Activated naive CD4-positive, alpha-beta T cell treated with anti-CD3 and anti-CD28 coated beads, Interleukin-2, amount 50 U/mL, for 24 hours (primary cell): ENCODE data around the gene PTPRE.

ENCODE experiments used
- H3K27ac Mint-ChIP-seq: one replicate; pipeline ENCODE4 v1.8.0; 2021; ENCODE audit warnings: mild to moderate bottlenecking, mixed read lengths
- H3K27me3 Mint-ChIP-seq: one replicate; pipeline ENCODE4 v1.8.0; 2021; ENCODE audit warnings: mixed read lengths
- H3K36me3 Mint-ChIP-seq: one replicate; pipeline ENCODE4 v1.8.0; 2021; ENCODE audit warnings: mixed read lengths
- H3K4me1 Mint-ChIP-seq: one replicate; pipeline ENCODE4 v1.8.0; 2021; ENCODE audit warnings: mixed read lengths
- H3K4me3 Mint-ChIP-seq: one replicate; pipeline ENCODE4 v1.8.0; 2021; ENCODE audit warnings: mild to moderate bottlenecking, mixed read lengths
- H3K9me3 Mint-ChIP-seq: one replicate; pipeline ENCODE4 v1.8.0; 2021; ENCODE audit warnings: mixed read lengths

The PTPRE gene

DNA sequence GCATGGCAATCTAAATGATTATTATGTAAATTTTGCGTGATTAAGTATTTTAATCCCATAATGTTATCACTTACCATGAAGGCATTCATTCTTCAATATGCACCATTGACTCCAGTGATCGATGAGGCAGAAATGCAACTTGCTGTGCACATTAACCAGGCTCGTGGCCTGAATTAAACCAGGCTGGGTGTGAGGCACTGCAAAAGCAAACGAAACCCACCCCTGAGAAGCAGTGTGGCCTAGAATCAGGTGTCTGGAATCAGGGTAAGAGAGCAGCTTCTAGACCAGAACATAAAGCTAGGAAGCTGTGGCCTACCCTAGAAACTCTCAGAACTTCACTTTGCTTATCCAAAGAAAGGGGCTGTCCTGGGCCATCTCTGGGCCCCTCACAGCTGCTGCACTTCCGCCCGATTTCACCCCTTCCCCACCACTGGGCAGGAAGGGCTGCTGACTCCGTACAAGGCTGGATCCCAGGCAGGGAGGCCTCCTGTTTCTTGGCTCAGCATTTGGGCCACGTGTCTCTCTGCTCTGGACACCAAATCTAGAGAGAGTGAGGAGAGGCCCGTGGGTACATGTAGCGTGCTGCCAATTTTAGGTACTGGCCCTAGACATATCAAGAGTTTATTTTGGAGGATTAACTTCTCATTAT lies 4.4 kb downstream of the PTPRE start:
- H3K27ac Mint-ChIP-seq = no peak overlapping the region
- H3K4me3 Mint-ChIP-seq = no peak overlapping the region
- no peaks in the 10 kb centered on the region for H3K9me3 Mint-ChIP-seq
- peaks cover 12% of the 10 kb centered on the region for H3K27me3 Mint-ChIP-seq
- no peaks in the 10 kb centered on the region for H3K4me1 Mint-ChIP-seq
- H3K36me3 Mint-ChIP-seq = no peaks in the 10 kb centered on the region

- no peaks in the 10 kb centered on the region for H3K4me1 Mint-ChIP-seq
- H3K36me3 Mint-ChIP-seq = no peaks in the 10 kb centered on the region
- H3K9me3 Mint-ChIP-seq = no peaks in the 10 kb centered on the region
- no peak overlapping the region for H3K4me3 Mint-ChIP-seq
- H3K27me3 Mint-ChIP-seq = peaks cover 11% of the 10 kb centered on the region
- H3K27ac Mint-ChIP-seq = no peak overlapping the region
These were observed 5.0 kb downstream of the PTPRE start for GRCh38 chr10:127911867-127912257.

DNA sequence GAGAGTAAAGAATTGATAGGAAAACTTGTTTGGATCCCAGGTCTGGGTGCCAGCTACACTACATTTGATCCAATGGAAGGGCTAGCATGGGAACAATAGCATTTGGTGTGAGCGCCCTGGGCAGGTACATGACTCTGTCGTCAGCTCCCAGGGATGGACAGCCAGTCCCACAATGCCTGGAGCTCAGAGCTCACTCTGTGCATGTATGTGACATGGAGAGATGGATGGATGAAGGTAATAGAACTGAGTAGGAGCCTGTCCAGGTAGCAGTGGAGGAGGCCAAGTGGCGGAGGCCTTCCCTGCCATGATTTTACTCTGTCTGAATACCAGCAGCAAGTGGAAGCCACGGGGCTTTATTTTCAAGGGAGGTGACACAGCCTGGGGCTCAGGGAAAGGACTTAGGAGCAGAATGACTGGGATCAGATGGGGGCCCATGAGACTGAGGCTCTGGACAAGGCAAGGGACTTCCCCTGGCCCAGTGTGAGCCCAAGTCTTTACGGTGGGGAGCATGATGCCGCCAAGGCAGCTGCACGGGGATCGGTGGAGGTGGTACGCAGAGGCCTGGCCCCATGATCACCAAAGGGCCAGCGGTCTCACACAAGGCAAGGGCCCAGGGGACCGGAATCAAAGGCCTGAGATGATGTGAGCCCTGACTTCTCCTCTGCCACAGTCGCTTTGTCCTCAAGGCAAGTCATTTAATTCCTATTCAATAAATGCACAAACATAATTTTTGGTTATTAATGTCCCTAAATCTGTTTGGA lies 5.9 kb downstream of the PTPRE start:
- no peaks in the 10 kb centered on the region for H3K4me1 Mint-ChIP-seq
- H3K9me3 Mint-ChIP-seq = no peaks in the 10 kb centered on the region
- H3K4me3 Mint-ChIP-seq = no peak overlapping the region
- no peak overlapping the region for H3K27ac Mint-ChIP-seq
- H3K27me3 Mint-ChIP-seq = peaks cover 11% of the 10 kb centered on the region
- no peaks in the 10 kb centered on the region for H3K36me3 Mint-ChIP-seq

- no peaks in the 10 kb centered on the region for H3K4me1 Mint-ChIP-seq
- H3K36me3 Mint-ChIP-seq = no peaks in the 10 kb centered on the region
- peaks cover 8% of the 10 kb centered on the region for H3K27me3 Mint-ChIP-seq
These were observed 6.5 kb downstream of the PTPRE start for GRCh38 chr10:127913368-127913759.

DNA sequence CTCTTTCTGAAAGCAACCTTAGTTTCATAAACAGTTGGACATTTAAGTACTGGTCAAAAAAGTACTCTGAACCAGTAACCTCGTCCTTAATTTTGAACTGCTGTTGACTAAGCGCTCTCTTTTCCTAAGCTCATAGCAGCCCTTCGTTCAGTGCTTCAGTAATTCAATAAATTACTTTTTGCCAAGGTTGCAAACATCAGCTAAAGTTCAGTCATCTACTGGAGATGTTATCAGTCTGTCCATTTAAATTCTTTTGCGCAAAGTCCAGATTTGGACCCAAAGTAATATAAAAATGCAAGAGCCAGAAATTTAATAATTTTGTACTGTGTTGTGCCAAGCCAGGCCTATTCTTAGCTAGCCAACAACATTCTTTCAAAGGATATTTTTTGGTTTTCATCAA lies 8.4 kb downstream of the PTPRE start:
- H3K4me3 Mint-ChIP-seq = no peak overlapping the region
- H3K9me3 Mint-ChIP-seq = no peaks in the 10 kb centered on the region
- H3K36me3 Mint-ChIP-seq = no peaks in the 10 kb centered on the region
- no peaks in the 10 kb centered on the region for H3K27me3 Mint-ChIP-seq
- no peaks in the 10 kb centered on the region for H3K4me1 Mint-ChIP-seq
- no peak overlapping the region for H3K27ac Mint-ChIP-seq

More at GRCh38 chr10:127913368-127913759, 6.5 kb downstream of the PTPRE start:
- no peaks in the 10 kb centered on the region for H3K9me3 Mint-ChIP-seq
- no peak overlapping the region for H3K4me3 Mint-ChIP-seq
- no peak overlapping the region for H3K27ac Mint-ChIP-seq

DNA sequence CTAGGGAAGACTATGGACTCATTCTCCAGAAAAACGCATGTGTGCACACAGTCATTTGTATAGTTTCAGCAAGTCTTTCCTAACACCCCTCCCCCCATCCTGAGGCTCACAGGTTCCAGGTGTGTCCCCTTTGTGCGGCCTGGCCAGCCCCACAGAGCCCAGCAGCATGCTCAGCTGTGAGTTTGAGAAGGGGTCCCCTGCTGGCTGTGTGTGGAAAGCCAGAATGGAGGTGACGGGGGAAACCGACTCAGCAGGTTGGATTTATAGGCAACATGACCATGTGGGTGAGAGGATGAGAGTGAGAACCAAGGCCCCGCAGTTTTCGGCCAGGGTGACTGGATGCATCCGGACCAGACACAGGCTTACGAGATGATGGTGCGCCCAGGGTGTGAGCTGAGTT lies 9.9 kb downstream of the PTPRE start:
- Mint-ChIP-seq H3K36me3 (no peaks in the 10 kb centered on the region), H3K27me3 (no peaks in the 10 kb centered on the region), H3K4me3 (no peak overlapping the region), H3K4me1 (no peaks in the 10 kb centered on the region), H3K9me3 (no peaks in the 10 kb centered on the region), H3K27ac (no peak overlapping the region)

GRCh38 chr10:127918572-127918971 lies 11.7 kb downstream of the PTPRE start:
- H3K27me3 Mint-ChIP-seq = no peaks in the 10 kb centered on the region
- no peaks in the 10 kb centered on the region for H3K36me3 Mint-ChIP-seq
- no peak overlapping the region for H3K27ac Mint-ChIP-seq
- no peak overlapping the region for H3K4me3 Mint-ChIP-seq
- no peaks in the 10 kb centered on the region for H3K4me1 Mint-ChIP-seq
- H3K9me3 Mint-ChIP-seq = no peaks in the 10 kb centered on the region

DNA sequence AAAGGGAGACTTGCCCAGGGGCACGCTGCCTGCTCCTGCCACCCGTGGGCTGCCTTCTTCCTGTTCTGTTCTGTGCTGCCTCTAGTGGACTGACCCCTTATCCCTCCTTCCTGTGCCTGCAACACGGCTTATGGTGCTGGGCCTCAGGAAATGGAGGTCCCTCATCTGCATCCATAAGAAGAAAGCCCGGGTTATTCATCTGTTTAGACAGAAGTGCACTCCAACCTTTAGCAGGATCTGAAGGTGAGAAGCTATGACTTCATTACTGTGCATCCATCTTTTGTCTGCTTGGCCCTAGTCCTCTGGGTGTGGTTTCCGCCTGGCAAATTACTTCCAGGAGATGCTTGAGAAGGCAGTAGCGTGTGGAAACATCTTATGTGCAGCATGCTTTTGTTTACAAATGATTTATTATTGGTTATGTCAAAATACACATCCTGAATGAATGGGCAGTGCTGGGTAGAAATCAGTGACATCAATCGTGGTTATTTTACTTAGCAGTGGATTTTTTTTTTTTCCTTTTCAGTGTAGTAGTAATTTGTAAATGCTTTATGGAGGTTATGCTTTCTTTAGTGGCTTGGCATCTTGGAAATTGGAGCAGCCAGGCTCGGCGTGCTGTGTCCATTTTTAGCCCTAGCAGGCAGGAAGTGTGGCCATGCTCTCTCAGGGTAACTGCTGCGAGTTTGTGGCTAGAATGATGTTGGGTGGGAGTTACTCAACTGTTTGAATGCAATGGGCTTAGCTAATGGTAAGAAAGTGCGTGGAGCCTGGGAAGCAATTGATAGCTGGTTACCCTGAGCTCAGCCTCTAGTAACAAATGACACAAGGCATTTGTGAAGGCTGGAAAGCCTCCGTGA lies 12.7 kb downstream of the PTPRE start:
- Mint-ChIP-seq H3K4me1 (no peaks in the 10 kb centered on the region), H3K36me3 (no peaks in the 10 kb centered on the region), H3K4me3 (no peak overlapping the region), H3K27me3 (no peaks in the 10 kb centered on the region), H3K9me3 (no peaks in the 10 kb centered on the region), H3K27ac (no peak overlapping the region)

DNA sequence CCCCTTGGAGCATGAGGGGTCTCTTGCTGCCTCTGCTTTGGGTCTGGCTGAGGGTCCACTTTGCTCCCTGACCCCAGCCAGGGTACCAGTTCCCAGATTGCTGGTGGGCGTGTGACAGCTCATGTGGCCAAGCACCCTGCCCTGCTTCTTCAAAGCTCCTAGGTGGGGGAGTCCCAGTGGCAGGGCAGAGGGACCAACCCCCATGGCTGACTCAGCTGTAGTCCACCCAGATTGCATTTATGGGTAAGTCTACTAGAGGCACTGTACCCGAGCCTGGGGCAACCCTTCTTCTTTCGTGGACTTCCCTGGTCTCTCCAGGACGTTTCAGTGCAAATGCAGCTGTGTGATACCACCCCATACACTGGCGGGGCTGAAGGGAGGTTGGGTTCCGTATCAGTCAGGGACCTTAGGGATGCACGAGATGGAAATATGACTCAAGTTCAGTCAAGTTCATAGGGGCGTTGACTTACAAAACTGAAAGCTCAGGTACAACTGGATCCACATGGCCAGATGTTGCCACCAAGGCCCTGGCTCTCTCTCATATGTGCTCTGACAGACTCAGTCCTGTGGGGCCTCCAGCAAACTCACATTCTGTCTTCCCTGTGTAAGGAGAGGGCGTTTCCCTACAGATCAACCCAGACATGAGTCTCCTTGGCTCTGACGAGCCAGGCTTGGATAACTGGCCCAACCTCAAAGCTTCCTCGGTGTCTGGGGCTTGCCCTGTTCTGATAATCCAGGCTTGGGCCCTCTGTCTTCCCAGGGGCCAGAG lies 13.6 kb downstream of the PTPRE start:
- Mint-ChIP-seq H3K4me1 (no peaks in the 10 kb centered on the region), H3K4me3 (no peak overlapping the region)

DNA sequence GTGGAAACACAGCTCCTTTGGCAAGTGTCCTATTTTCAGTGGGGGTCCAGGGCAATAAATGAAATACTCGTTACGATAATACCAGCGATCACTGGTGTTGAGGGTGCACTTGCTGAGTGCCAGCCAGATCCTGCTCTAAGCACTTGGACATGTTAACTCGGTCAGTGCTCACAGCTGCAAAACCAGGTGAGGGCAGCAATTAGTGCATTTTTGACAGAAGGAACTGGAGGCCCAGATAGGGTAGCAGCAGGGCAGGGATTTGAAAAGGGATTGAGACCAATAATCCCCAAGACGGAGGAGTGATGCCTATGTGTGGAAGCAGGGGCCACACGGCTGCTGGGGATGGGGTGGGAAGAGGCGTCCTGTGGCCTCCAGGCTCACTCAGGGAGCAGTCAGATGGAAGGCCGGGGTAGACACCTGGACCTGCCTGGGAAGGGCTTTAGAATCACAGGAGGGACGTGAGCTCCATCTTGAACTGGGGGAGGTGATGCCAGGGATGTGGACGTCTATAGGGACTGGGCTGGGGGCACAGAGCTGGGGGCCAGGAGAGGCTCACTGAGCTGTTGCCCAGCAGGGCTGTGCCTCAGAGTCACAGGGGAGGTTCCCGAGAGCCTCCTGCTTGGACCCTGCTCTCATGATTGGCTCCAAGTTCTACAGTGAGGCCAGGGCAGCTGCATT lies 14.3 kb downstream of the PTPRE start:
- H3K4me1 Mint-ChIP-seq = no peaks in the 10 kb centered on the region
- no peak overlapping the region for H3K27ac Mint-ChIP-seq

More for the DNA sequence above, 13.6 kb downstream of the PTPRE start:
- no peaks in the 10 kb centered on the region for H3K27me3 Mint-ChIP-seq
- H3K9me3 Mint-ChIP-seq = no peaks in the 10 kb centered on the region
- H3K27ac Mint-ChIP-seq = no peak overlapping the region
- H3K36me3 Mint-ChIP-seq = no peaks in the 10 kb centered on the region

GRCh38 chr10:127921753-127922145 lies 14.8 kb downstream of the PTPRE start:
- no peaks in the 10 kb centered on the region for H3K27me3 Mint-ChIP-seq
- no peaks in the 10 kb centered on the region for H3K9me3 Mint-ChIP-seq
- H3K4me3 Mint-ChIP-seq = no peak overlapping the region
- no peak overlapping the region for H3K27ac Mint-ChIP-seq
- H3K36me3 Mint-ChIP-seq = no peaks in the 10 kb centered on the region
- H3K4me1 Mint-ChIP-seq = no peaks in the 10 kb centered on the region

More for the DNA sequence above, 14.3 kb downstream of the PTPRE start:
- H3K36me3 Mint-ChIP-seq = no peaks in the 10 kb centered on the region
- H3K4me3 Mint-ChIP-seq = no peak overlapping the region
- H3K9me3 Mint-ChIP-seq = no peaks in the 10 kb centered on the region
- no peaks in the 10 kb centered on the region for H3K27me3 Mint-ChIP-seq

DNA sequence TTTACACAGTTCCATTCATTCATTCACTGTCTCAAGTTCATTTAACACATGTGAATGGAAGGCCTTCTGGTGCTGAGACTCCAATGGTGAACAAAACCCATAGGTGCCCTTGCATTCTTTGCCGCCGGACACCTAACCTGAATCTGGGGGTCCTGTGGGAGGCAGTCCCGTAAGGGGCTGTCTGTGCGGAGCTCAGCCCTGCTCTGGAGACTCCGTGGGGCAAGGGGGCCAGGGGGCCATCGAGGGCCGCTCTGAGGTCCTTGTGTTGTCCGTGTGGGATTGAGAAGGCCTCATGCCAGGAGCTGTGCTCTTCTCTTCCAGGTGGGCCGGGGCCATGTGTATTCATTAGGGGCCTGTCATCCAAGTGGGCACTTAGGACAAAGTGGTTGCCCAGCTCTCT lies 15.3 kb downstream of the PTPRE start:
- Mint-ChIP-seq H3K4me1 (no peaks in the 10 kb centered on the region), H3K9me3 (no peaks in the 10 kb centered on the region), H3K27ac (no peak overlapping the region), H3K4me3 (no peak overlapping the region), H3K27me3 (no peaks in the 10 kb centered on the region), H3K36me3 (no peaks in the 10 kb centered on the region)

DNA sequence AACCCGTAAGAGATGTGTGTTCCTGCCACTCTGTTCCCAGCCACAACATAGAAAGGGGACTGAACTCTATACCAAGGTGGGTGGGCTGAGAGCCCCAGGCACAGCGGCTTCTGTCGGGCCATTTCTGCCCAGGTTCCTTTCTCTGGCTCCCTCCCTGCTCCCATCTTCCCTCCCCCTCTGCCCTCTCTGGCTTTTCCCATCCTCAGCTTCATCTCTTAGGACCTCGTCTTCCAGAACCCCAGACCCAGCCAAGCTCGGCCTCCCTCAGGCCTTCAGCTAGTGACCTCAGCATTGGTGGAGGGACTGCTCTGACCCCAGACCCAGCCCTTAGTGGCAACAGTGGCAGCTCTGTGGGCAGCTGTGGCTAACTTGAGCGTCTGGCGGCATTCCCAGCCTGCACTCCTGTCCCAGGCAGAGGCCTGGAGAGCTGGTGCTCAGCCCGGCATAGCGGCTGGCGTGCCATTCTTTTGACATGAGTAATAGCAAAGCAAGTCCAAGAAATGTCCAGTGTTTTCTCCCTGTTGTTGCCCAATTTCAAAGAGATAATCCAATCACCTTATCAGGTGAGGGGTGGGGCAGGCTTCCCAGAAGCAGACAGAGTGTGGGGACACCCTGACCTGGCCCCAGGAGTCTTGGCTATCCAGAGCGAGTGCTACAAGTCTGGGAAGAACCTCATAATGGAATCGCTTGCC lies 15.9 kb downstream of the PTPRE start:
- Mint-ChIP-seq H3K27me3 (no peaks in the 10 kb centered on the region), H3K36me3 (no peaks in the 10 kb centered on the region), H3K4me1 (no peaks in the 10 kb centered on the region), H3K27ac (no peak overlapping the region), H3K4me3 (no peak overlapping the region), H3K9me3 (no peaks in the 10 kb centered on the region)

GRCh38 chr10:127923646-127924045 lies 16.7 kb downstream of the PTPRE start:
- no peak overlapping the region for H3K4me3 Mint-ChIP-seq
- H3K4me1 Mint-ChIP-seq = no peaks in the 10 kb centered on the region
- H3K36me3 Mint-ChIP-seq = no peaks in the 10 kb centered on the region
- H3K9me3 Mint-ChIP-seq = no peaks in the 10 kb centered on the region
- no peaks in the 10 kb centered on the region for H3K27me3 Mint-ChIP-seq
- no peak overlapping the region for H3K27ac Mint-ChIP-seq
